Activated naive CD8-positive, alpha-beta T cell treated with anti-CD3 and anti-CD28 coated beads, Interleukin-2, amount 10 ng/mL, durations not matched to agents 7 days and 5 days (primary cell): ENCODE data around the gene CAMKK1. TPM values are rescaled to one million over a fixed set of nuclear protein-coding genes. Genes with fewer than 3 reads are reported as not detected.
A peak's percentile ranks its signal among the peaks of the same experiment; 100 is the strongest.

Source experiments
- ATAC-seq: fragments of 150-1000 bp; cut with Tn5 transposase; one replicate; pipeline ENCODE4 v1.10.0; 2021; ENCODE audit warnings: low read depth, moderate library complexity
- POLR2A ChIA-PET: fragments of 350-600 bp; sonication (Branson Sonifier 250); formaldehyde crosslinking; loops from one replicate; lab custom pipeline; 2021; ENCODE audit warnings: antibody characterized with exemption; lab: Charles Lee
- DNase-seq: peaks from one replicate; pipeline ENCODE4 v3.0.0; 2021
- H3K27ac Mint-ChIP-seq: one replicate; pipeline ENCODE4 v1.8.0; 2022; ENCODE audit warnings: mild to moderate bottlenecking, mixed read lengths
- H3K27me3 Mint-ChIP-seq: one replicate; pipeline ENCODE4 v1.8.0; 2022; ENCODE audit warnings: mild to moderate bottlenecking, moderate library complexity, mixed read lengths
- H3K36me3 Mint-ChIP-seq: one replicate; pipeline ENCODE4 v1.8.0; 2021; ENCODE audit warnings: mild to moderate bottlenecking, mixed read lengths
- H3K4me1 Mint-ChIP-seq: one replicate; pipeline ENCODE4 v1.8.0; 2021; ENCODE audit warnings: mixed read lengths
- H3K4me3 Mint-ChIP-seq: one replicate; pipeline ENCODE4 v1.8.0; 2022; ENCODE audit warnings: mild to moderate bottlenecking, moderate library complexity, mixed read lengths
- H3K9me3 Mint-ChIP-seq: one replicate; pipeline ENCODE4 v1.8.0; 2021; ENCODE audit warnings: mixed read lengths
- total RNA-seq, 2 experiments: library from RNA; stranded (reverse); gene quantifications; one replicate each; pipeline ENCODE4 v1.2.3, GENCODE V29; 2021

CAMKK1 gene
- 1 to 10 TPM; 4.5 to 4.7 TPM for total RNA-seq

GRCh38 chr17:3893003-3893719 is at the start of gene CAMKK1:
CAMKK1 (minus strand) TSS chr17:3893053; CDS start chr17:3885687, 7,366 bp downstream.
- ATAC-seq: peak; percentile 84
- no peaks in the 10 kb centered on the region for H3K9me3 Mint-ChIP-seq
- H3K27ac Mint-ChIP-seq: peak within 1 kb of the TSS; percentile 87
- peak within 1 kb of the TSS; percentile 88 for H3K4me3 Mint-ChIP-seq
- peaks cover 22% of the 10 kb centered on the region for H3K4me1 Mint-ChIP-seq
- POLR2A ChIA-PET: interaction anchor here (0.9 to 1.2 kb wide), 4 partner anchors 9 to 250 kb away, joined by 3 to 5 read pairs (median 4); partner anchors contain the start of genes CYB5D2 and ZZEF1
- peak; percentile 96 for DNase-seq
- H3K27me3 Mint-ChIP-seq: peaks cover 2% of the 10 kb centered on the region
- H3K36me3 Mint-ChIP-seq: no peaks in the 10 kb centered on the region

GRCh38 chr17:3940965-3941698 is 48.3 kb upstream of the CAMKK1 start:
- H3K4me1 Mint-ChIP-seq: peaks cover 8% of the 10 kb centered on the region
- POLR2A ChIA-PET: no interaction called here
- no peak for ATAC-seq

GRCh38 chr17:3937359-3937758 is 44.5 kb upstream of the CAMKK1 start:
- no peak for DNase-seq
- Mint-ChIP-seq H3K4me3 (no peak overlapping the region), H3K9me3 (no peaks in the 10 kb centered on the region), H3K4me1 (peaks cover 6% of the 10 kb centered on the region), H3K27me3 (no peaks in the 10 kb centered on the region), H3K36me3 (peaks cover 42% of the 10 kb centered on the region), H3K27ac (no peak overlapping the region)
- POLR2A ChIA-PET: no interaction called here
- ATAC-seq: no peak

More at GRCh38 chr17:3940965-3941698, 48.3 kb upstream of the CAMKK1 start:
- no peak overlapping the region for H3K27ac Mint-ChIP-seq
- peaks cover 42% of the 10 kb centered on the region for H3K36me3 Mint-ChIP-seq
- no peak overlapping the region for H3K4me3 Mint-ChIP-seq
- H3K9me3 Mint-ChIP-seq: no peaks in the 10 kb centered on the region
- DNase-seq: no peak
- H3K27me3 Mint-ChIP-seq: no peaks in the 10 kb centered on the region

GRCh38 chr17:3935825-3936355 is 43.0 kb upstream of the CAMKK1 start:
- DNase-seq: no peak
- POLR2A ChIA-PET: interaction anchor here (1.0 to 1.1 kb wide), 2 partner anchors 26 to 29 kb away, joined by 4 to 5 read pairs; partner anchors contain the start of gene ATP2A3
- no peaks in the 10 kb centered on the region for H3K27me3 Mint-ChIP-seq
- no peak overlapping the region for H3K4me3 Mint-ChIP-seq
- H3K4me1 Mint-ChIP-seq: peaks cover 6% of the 10 kb centered on the region
- peak overlapping the region; percentile 38 for H3K27ac Mint-ChIP-seq
- no peaks in the 10 kb centered on the region for H3K9me3 Mint-ChIP-seq
- no peak for ATAC-seq
- peaks cover 42% of the 10 kb centered on the region for H3K36me3 Mint-ChIP-seq

- Mint-ChIP-seq H3K4me1 (peaks cover 5% of the 10 kb centered on the region), H3K36me3 (peaks cover 41% of the 10 kb centered on the region), H3K9me3 (no peaks in the 10 kb centered on the region), H3K27ac (no peak overlapping the region), H3K4me3 (no peak overlapping the region), H3K27me3 (no peaks in the 10 kb centered on the region)
- DNase-seq (peak; percentile 52), ATAC-seq (peak; percentile 75)
- POLR2A ChIA-PET: interaction anchor here (1.5 kb wide), 1 partner anchor 30 kb away, joined by 5 read pairs; no protein-coding TSS in a partner anchor
Observed at GRCh38 chr17:3935140-3935542, 42.3 kb upstream of the CAMKK1 start.

GRCh38 chr17:3929764-3930163 is 36.9 kb upstream of the CAMKK1 start:
- no peaks in the 10 kb centered on the region for H3K9me3 Mint-ChIP-seq

GRCh38 chr17:3929181-3929580 is 36.3 kb upstream of the CAMKK1 start:
- Mint-ChIP-seq H3K27me3 (no peaks in the 10 kb centered on the region), H3K4me1 (no peaks in the 10 kb centered on the region), H3K36me3 (peaks cover 16% of the 10 kb centered on the region), H3K27ac (no peak overlapping the region), H3K4me3 (no peak overlapping the region), H3K9me3 (no peaks in the 10 kb centered on the region)
- ATAC-seq: no peak
- POLR2A ChIA-PET: no interaction called here
- DNase-seq: no peak

More at GRCh38 chr17:3929764-3930163, 36.9 kb upstream of the CAMKK1 start:
- no peak overlapping the region for H3K4me3 Mint-ChIP-seq
- POLR2A ChIA-PET: no interaction called here
- no peaks in the 10 kb centered on the region for H3K27me3 Mint-ChIP-seq
- peaks cover 16% of the 10 kb centered on the region for H3K36me3 Mint-ChIP-seq
- ATAC-seq (no peak), DNase-seq (no peak)
- H3K27ac Mint-ChIP-seq: no peak overlapping the region
- H3K4me1 Mint-ChIP-seq: no peaks in the 10 kb centered on the region

GRCh38 chr17:3928406-3928805 is 35.6 kb upstream of the CAMKK1 start:
- ATAC-seq (no peak), DNase-seq (no peak)
- POLR2A ChIA-PET: no interaction called here
- H3K9me3 Mint-ChIP-seq: no peaks in the 10 kb centered on the region
- no peak overlapping the region for H3K4me3 Mint-ChIP-seq
- H3K4me1 Mint-ChIP-seq: no peaks in the 10 kb centered on the region
- H3K27me3 Mint-ChIP-seq: no peaks in the 10 kb centered on the region
- no peak overlapping the region for H3K27ac Mint-ChIP-seq
- H3K36me3 Mint-ChIP-seq: peaks cover 17% of the 10 kb centered on the region

- ATAC-seq (no peak), DNase-seq (no peak)
- Mint-ChIP-seq H3K9me3 (no peaks in the 10 kb centered on the region), H3K27me3 (no peaks in the 10 kb centered on the region), H3K4me3 (no peak overlapping the region), H3K36me3 (peaks cover 17% of the 10 kb centered on the region), H3K27ac (no peak overlapping the region), H3K4me1 (peaks cover 1% of the 10 kb centered on the region)
- POLR2A ChIA-PET: no interaction called here
Observed at GRCh38 chr17:3927628-3928340, 34.9 kb upstream of the CAMKK1 start.

- POLR2A ChIA-PET: no interaction called here
- ATAC-seq (no peak), DNase-seq (no peak)
- no peaks in the 10 kb centered on the region for H3K27me3 Mint-ChIP-seq
- H3K4me1 Mint-ChIP-seq: peaks cover 4% of the 10 kb centered on the region
- peaks cover 13% of the 10 kb centered on the region for H3K36me3 Mint-ChIP-seq
- no peak overlapping the region for H3K4me3 Mint-ChIP-seq
- no peak overlapping the region for H3K27ac Mint-ChIP-seq
- H3K9me3 Mint-ChIP-seq: no peaks in the 10 kb centered on the region
Observed at GRCh38 chr17:3926860-3927627, 34.2 kb upstream of the CAMKK1 start.

GRCh38 chr17:3925684-3926485 is 33.0 kb upstream of the CAMKK1 start:
- no peaks in the 10 kb centered on the region for H3K9me3 Mint-ChIP-seq
- H3K27ac Mint-ChIP-seq: no peak overlapping the region
- peaks cover 4% of the 10 kb centered on the region for H3K4me1 Mint-ChIP-seq
- DNase-seq: no peak
- POLR2A ChIA-PET: no interaction called here
- no peaks in the 10 kb centered on the region for H3K27me3 Mint-ChIP-seq
- peaks cover 13% of the 10 kb centered on the region for H3K36me3 Mint-ChIP-seq
- H3K4me3 Mint-ChIP-seq: no peak overlapping the region
- no peak for ATAC-seq
